ENCODE data around the gene TMEM161B. TPM values are rescaled to one million over a fixed set of nuclear protein-coding genes. Genes with fewer than 3 reads are reported as not detected.

Gene TMEM161B
- total RNA-seq, 4 donors from 2014 or later: 7.6 to 16.2 (median 10.1) TPM

GRCh38 chr5:88288528-88289197 is 20.0 kb upstream of the TMEM161B start:
- WGBS: 86% methylated on average over 5 of the region's 5 CpGs
- Histone ChIP-seq H3K36me3 (peaks cover 3 to 34% (median 17%) of the 10 kb centered on the region in 4 donors), H3K27ac (replicated peaks in 1 of 4) (no peak overlapping the region), H3K4me3 (no peak overlapping the region), H3K9me3 (no peaks in the 10 kb centered on the region), H3K4me1 (no peaks in the 10 kb centered on the region), H3K27me3 (no peaks in the 10 kb centered on the region)
- TF ChIP-seq POLR2AphosphoS5 (IDR thresholded peaks at IDR 0.05): no peak
- TF ChIP-seq EP300 (IDR thresholded peaks at IDR 0.05): no peak
- no peak for TF ChIP-seq POLR2A (IDR thresholded peaks at IDR 0.05; ENCODE audit: low read depth)
- no peak for TF ChIP-seq CTCF (IDR thresholded peaks at IDR 0.05)
- DNase-seq (ENCODE audit: extremely low spot score): no peak
- intact Hi-C loops (cut with DNase I): no loop called here

- no peaks in the 10 kb centered on the region for H3K9me3 ChIP-seq
- H3K27me3 ChIP-seq: no peaks in the 10 kb centered on the region
- peaks cover 3 to 38% (median 18%) of the 10 kb centered on the region in 4 donors for H3K36me3 ChIP-seq
- intact Hi-C loops (cut with DNase I): no loop called here
- no peaks in the 10 kb centered on the region for H3K4me1 ChIP-seq
- H3K4me3 ChIP-seq: no peak overlapping the region
- no peak for TF ChIP-seq POLR2AphosphoS5 (IDR thresholded peaks at IDR 0.05)
- no peak for TF ChIP-seq EP300 (IDR thresholded peaks at IDR 0.05)
- no peak for TF ChIP-seq POLR2A (IDR thresholded peaks at IDR 0.05; ENCODE audit: low read depth)
- TF ChIP-seq CTCF (IDR thresholded peaks at IDR 0.05): no peak
- no peak overlapping the region for H3K27ac ChIP-seq (replicated peaks in 1 of 4)
- DNase-seq (ENCODE audit: extremely low spot score): no peak
- WGBS: 92% methylated on average over 4 of the region's 4 CpGs
Observed at GRCh38 chr5:88287846-88288527, 19.3 kb upstream of the TMEM161B start.

GRCh38 chr5:88287302-88287701 is 18.7 kb upstream of the TMEM161B start:
- H3K36me3 ChIP-seq: peaks cover 3 to 40% (median 21%) of the 10 kb centered on the region in 4 donors
- intact Hi-C loops (cut with DNase I): no loop called here
- TF ChIP-seq POLR2A (IDR thresholded peaks at IDR 0.05; ENCODE audit: low read depth): no peak
- TF ChIP-seq POLR2AphosphoS5 (IDR thresholded peaks at IDR 0.05): no peak
- TF ChIP-seq CTCF (IDR thresholded peaks at IDR 0.05): no peak
- no peak for TF ChIP-seq EP300 (IDR thresholded peaks at IDR 0.05)
- 78% methylated on average over 3 of the region's 3 CpGs for WGBS
- no peaks in the 10 kb centered on the region for H3K27me3 ChIP-seq
- no peak overlapping the region for H3K27ac ChIP-seq (replicated peaks in 1 of 4)
- H3K4me3 ChIP-seq: no peak overlapping the region
- H3K4me1 ChIP-seq: no peaks in the 10 kb centered on the region
- H3K9me3 ChIP-seq: no peaks in the 10 kb centered on the region
- DNase-seq (ENCODE audit: extremely low spot score): no peak

GRCh38 chr5:88283690-88284089 is 15.0 kb upstream of the TMEM161B start:
- no peaks in the 10 kb centered on the region for H3K9me3 ChIP-seq
- TF ChIP-seq POLR2A (IDR thresholded peaks at IDR 0.05; ENCODE audit: low read depth): no peak

GRCh38 chr5:88281322-88281721 is 12.7 kb upstream of the TMEM161B start:
- H3K36me3 ChIP-seq: peaks cover 0 to 31% (median 9%) of the 10 kb centered on the region in 4 donors
- H3K27ac ChIP-seq (replicated peaks in 1 of 4): no peak overlapping the region
- H3K27me3 ChIP-seq: no peaks in the 10 kb centered on the region
- DNase-seq (ENCODE audit: extremely low spot score): no peak
- no peaks in the 10 kb centered on the region for H3K9me3 ChIP-seq
- H3K4me1 ChIP-seq: no peaks in the 10 kb centered on the region
- TF ChIP-seq CTCF (IDR thresholded peaks at IDR 0.05): no peak
- TF ChIP-seq EP300 (IDR thresholded peaks at IDR 0.05): no peak
- TF ChIP-seq POLR2AphosphoS5 (IDR thresholded peaks at IDR 0.05): no peak
- no peak for TF ChIP-seq POLR2A (IDR thresholded peaks at IDR 0.05; ENCODE audit: low read depth)
- intact Hi-C loops (cut with DNase I): no loop called here
- 92% methylated on average over 3 of the region's 3 CpGs for WGBS
- H3K4me3 ChIP-seq: no peak overlapping the region

More at GRCh38 chr5:88283690-88284089, 15.0 kb upstream of the TMEM161B start:
- Histone ChIP-seq H3K27ac (replicated peaks in 1 of 4) (no peak overlapping the region), H3K36me3 (peaks cover 0 to 23% (median 10%) of the 10 kb centered on the region in 4 donors), H3K4me3 (no peak overlapping the region), H3K4me1 (no peaks in the 10 kb centered on the region), H3K27me3 (no peaks in the 10 kb centered on the region)
- intact Hi-C loops (cut with DNase I): no loop called here
- no peak for DNase-seq (ENCODE audit: extremely low spot score)
